NCI-H82 (cell line): ENCODE measurements around the gene CPHXL2.

Experiments used
- DNase-seq: peaks from one replicate; lab custom pipeline; 2025; lab: John Stamatoyannopoulos, UW

Gene CPHXL2

GRCh38 chr16:75676909-75677308 is at the start of gene CPHXL2:
CPHXL2 (minus strand) TSS chr16:75677009; CDS start chr16:75676999, 10 bp downstream.
- DNase-seq: no peak

- DNase-seq: peak; percentile 65
Measured at GRCh38 chr16:75726390-75726789, 49.6 kb upstream of the CPHXL2 start, which contains the start of gene CPHXL. CPHXL (minus strand) TSS chr16:75726490; CDS start chr16:75726442, 48 bp downstream.

GRCh38 chr16:75718452-75718851 is 41.6 kb upstream of the CPHXL2 start:
- DNase-seq: no peak

- DNase-seq: no peak
Measured at GRCh38 chr16:75714661-75715060, 37.9 kb upstream of the CPHXL2 start.

GRCh38 chr16:75710344-75710743 is 33.5 kb upstream of the CPHXL2 start:
- DNase-seq: no peak

- DNase-seq: no peak
Measured at GRCh38 chr16:75703306-75703705, 26.5 kb upstream of the CPHXL2 start.

- peak; percentile 90 for DNase-seq
Measured at GRCh38 chr16:75702242-75702641, 25.4 kb upstream of the CPHXL2 start.

- peak; percentile 59 for DNase-seq
Measured at GRCh38 chr16:75701361-75701760, 24.6 kb upstream of the CPHXL2 start, which contains the start of gene DUXB. DUXB (minus strand) TSS chr16:75701461; CDS start chr16:75701418, 43 bp downstream.

- DNase-seq: no peak
Measured at GRCh38 chr16:75697571-75697970, 20.8 kb upstream of the CPHXL2 start.

GRCh38 chr16:75695708-75696107 is 18.9 kb upstream of the CPHXL2 start:
- DNase-seq: no peak

GRCh38 chr16:75687361-75687760 is 10.6 kb upstream of the CPHXL2 start:
- no peak for DNase-seq

- DNase-seq: no peak
Measured at GRCh38 chr16:75682308-75682707, 5.5 kb upstream of the CPHXL2 start.

GRCh38 chr16:75679366-75679765 is 2.6 kb upstream of the CPHXL2 start:
- no peak for DNase-seq

GRCh38 chr16:75667503-75667902 is 9.3 kb downstream of the CPHXL2 start:
- DNase-seq: no peak

GRCh38 chr16:75660726-75661302 is 16.0 kb downstream of the CPHXL2 start:
- DNase-seq: no peak

- no peak for DNase-seq
Measured at GRCh38 chr16:75660321-75660720, 16.5 kb downstream of the CPHXL2 start.

- no peak for DNase-seq
Measured at GRCh38 chr16:75658175-75658574, 18.6 kb downstream of the CPHXL2 start.

- DNase-seq: no peak
Measured at GRCh38 chr16:75653922-75654321, 22.9 kb downstream of the CPHXL2 start.

GRCh38 chr16:75648265-75649076 is 28.3 kb downstream of the CPHXL2 start:
- peak; percentile 77 for DNase-seq

- peak; percentile 94 for DNase-seq
Measured at GRCh38 chr16:75647492-75648264, 29.1 kb downstream of the CPHXL2 start, which contains the start of the genes KARS1 and TERF2IP. KARS1 (minus strand) TSS chr16:75647665; CDS start chr16:75647639, 26 bp downstream. TERF2IP (plus strand) TSS chr16:75647773; CDS start chr16:75647883, 110 bp downstream.

- DNase-seq: no peak
Measured at GRCh38 chr16:75647112-75647491, 29.7 kb downstream of the CPHXL2 start.
